Activated CD4-positive, alpha-beta T cell treated with anti-CD3 and anti-CD28 coated beads, Interleukin-2, Interleukin-4, amounts not matched to agents 100 ng/mL and 50 ng/mL, durations not matched to agents 16 hours and 8 hours (primary cell): ENCODE results near the gene SHISA9.

ENCODE experiments used
- DNase-seq: peaks from one replicate; pipeline ENCODE4 v3.0.0-alpha.2; 2020; ENCODE audit warnings: low spot score

Gene SHISA9

DNA sequence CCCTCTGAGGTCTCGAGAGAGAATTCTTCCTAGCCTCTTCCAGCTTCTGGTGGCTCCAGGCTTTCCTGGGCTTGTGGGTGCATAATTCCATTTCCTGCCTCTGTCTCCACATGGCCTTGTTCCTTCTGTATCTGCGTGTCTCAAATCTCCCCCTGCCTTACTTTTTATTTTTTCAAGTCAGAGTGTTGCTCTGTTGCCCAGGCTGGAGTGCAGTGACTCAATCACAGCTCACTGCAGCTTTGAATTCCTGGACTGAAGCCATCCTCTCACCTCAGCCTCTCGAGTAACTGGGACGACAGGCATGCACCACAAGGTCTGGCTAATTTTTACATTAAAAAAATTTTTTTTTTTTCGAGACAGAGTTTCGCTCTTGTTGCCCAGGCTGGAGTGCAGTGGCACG lies 120.6 kb downstream of the SHISA9 start:
- no peak for DNase-seq

- no peak for DNase-seq
Measured at GRCh38 chr16:13029786-13030185, 128.4 kb downstream of the SHISA9 start.

DNA sequence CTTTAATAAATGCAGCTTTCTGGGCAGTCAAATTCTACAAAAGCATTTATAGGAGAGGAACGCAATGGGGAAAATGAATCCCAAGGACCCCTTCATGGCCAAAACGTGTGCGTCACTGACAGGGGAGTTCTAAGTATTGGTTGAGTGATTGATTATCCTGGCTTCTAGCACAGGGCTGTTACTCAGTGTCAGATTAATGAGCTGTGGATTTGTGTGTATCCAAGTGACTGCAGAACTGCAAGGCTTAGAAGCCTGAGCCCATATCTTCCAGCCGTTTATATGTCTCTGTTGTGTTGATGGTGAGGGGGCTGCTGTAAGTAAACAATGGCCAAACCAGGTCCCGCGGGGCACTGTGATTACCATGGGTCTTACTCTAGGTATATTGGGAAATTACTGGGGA lies 129.4 kb downstream of the SHISA9 start:
- no peak for DNase-seq

DNA sequence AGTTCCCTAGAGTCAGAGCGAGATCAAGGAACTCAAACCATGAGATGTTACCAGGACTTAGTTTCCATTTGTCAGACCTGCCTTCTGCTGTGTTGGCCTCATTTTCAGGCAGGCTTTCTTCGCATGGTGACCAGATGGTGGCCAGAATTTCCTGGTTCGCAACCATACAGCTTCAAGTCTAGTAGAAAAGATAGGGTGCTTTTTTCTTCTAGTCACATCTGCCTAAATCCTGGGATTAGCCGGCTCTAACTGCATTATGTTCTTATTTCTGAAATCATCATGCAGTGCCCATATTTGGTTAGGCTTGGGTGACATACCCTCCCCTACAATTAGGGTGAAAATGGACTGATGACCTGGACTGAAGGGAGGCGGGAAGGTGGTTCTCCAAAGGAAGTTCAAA lies 131.5 kb downstream of the SHISA9 start:
- no peak for DNase-seq

GRCh38 chr16:13036600-13036999 lies 135.2 kb downstream of the SHISA9 start:
- DNase-seq = peak; percentile 6

DNA sequence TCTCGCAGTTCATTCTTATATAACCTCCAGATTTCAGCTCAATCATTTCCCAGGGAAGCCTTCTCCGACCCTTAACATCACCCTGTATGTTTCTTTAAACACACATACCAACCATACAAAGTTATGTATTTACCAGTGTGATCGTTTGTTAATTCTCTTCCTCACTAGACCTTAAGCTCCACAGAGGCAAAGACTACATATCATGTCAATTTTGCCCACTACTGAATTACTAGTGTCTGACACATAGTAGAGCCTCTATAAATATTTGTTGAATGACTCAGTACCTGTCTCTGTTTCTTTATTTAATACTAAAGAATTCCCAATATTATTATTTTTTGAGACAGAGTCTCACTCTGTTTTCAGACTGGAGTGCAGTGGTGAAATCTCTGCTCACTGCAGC lies 137.2 kb downstream of the SHISA9 start:
- DNase-seq = no peak

GRCh38 chr16:13039526-13039925 lies 138.1 kb downstream of the SHISA9 start:
- DNase-seq = no peak

- DNase-seq = no peak
Measured at GRCh38 chr16:13041180-13041579, 139.8 kb downstream of the SHISA9 start.

DNA sequence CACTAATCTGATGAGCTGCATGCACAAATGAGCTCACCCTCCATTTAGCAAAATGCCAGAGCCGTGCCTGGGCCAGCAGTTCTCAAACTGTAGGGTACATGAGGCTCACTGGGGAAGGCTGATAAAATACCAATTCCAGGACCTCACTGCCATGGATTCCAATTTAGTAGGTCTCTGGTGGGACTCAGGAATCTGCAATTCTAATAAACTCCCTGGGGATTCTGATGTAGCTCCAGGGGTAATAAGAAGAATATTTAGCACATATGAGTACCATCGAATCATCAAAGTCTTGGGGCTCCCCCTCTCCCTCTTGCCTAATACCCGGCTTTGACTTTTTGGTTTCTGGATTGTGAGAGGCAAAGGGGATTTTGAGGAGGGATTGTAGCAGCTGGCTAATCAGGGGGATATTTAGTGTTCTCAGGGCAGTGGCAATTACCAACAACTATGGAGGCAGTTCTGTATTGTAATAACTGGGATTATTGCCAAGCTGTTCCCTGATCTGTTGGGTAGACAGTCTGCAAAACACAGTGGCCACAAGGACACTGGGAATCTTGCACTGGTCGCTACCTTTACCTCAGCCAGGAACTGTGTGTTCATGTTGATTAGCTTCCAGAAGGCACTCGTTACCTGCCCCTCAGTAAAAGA lies 140.4 kb downstream of the SHISA9 start:
- no peak for DNase-seq

GRCh38 chr16:13042291-13042685 lies 140.9 kb downstream of the SHISA9 start:
- no peak for DNase-seq

GRCh38 chr16:13046061-13046821 lies 144.8 kb downstream of the SHISA9 start:
- no peak for DNase-seq

DNA sequence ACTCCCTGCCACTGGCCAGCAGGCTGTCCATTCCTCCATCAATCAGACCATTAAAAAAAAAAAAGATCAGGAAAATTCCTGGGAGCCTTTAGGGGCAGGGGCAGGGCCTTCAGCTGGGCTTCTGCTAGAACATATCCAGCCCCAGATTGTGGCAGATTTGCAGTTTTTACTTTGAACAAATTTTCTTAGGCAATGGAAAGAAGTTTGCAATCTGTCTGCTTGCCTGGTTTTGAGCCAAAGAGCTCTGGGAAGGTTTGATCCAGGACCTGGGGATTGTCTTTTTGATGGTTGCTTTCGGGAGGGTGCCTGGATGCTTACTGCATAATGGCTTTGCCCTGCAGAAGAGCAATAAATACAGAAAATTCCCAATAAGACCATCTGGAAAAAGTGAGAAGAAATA lies 145.9 kb downstream of the SHISA9 start:
- no peak for DNase-seq

GRCh38 chr16:13049688-13050087 lies 148.3 kb downstream of the SHISA9 start:
- DNase-seq = no peak

DNA sequence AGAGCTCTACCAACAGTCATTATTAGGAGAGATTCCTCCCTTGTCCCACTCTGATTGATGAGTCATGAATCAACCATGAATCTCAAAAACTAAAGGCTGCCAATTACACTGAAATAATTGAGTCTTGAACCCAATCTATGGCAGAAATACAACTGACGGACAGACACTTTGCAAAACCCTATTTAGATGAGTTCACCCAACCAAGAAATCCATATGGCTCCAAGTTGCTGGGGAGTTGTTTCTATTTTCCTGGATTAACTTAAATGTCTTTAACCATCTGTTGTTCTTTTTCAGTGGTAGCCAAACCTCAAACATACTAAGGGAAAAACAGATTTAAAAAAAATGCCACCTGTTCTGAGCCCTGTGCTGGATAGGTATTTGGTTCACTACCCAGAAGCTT lies 151.0 kb downstream of the SHISA9 start:
- no peak for DNase-seq

DNA sequence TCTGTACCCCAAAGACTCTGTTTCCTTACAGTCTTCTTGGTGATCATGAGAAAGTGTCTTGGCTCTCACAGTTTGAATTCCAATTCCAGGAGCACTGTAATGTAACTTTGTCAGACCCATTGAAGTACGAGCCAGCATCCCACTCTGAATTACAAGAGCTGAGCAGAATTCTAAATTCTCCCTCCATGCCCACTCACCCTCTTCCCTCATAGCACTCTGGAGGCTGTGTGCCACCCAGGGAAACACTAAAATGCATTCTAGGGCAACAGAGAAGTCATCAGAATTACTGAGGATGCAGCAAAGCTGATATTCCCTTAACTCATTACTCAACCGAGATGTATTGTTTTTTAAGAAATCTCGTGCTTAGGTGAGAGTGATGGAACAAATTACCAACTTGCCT lies 154.1 kb downstream of the SHISA9 start:
- no peak for DNase-seq

GRCh38 chr16:13056607-13057006 lies 155.2 kb downstream of the SHISA9 start:
- no peak for DNase-seq

GRCh38 chr16:13060932-13061331 lies 159.5 kb downstream of the SHISA9 start:
- DNase-seq = no peak

GRCh38 chr16:13061691-13062090 lies 160.3 kb downstream of the SHISA9 start:
- DNase-seq = no peak

- DNase-seq = no peak
Measured at GRCh38 chr16:13062219-13062618, 160.8 kb downstream of the SHISA9 start.

DNA sequence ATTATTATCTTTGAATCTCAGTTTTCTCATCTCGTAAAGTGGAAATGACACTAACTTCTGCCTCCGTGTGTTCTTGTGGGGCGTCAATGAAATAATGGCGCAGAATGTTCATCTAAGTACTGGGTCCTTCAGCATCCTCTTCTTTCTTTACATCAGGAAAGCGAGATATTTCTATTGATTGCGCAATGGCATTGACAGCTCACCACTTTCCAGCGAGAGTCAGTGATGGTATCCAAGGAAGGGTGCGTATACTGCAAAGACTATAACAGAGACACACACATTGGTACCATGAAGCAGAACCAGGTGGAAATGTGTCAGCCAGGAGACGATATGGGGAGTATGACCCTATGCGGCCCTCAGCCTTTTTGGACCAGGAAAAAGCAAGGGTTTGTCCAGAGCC lies 162.1 kb downstream of the SHISA9 start:
- no peak for DNase-seq

- no peak for DNase-seq
Measured at GRCh38 chr16:13064821-13065220, 163.4 kb downstream of the SHISA9 start.

GRCh38 chr16:13067648-13068047 lies 166.2 kb downstream of the SHISA9 start:
- DNase-seq = no peak

DNA sequence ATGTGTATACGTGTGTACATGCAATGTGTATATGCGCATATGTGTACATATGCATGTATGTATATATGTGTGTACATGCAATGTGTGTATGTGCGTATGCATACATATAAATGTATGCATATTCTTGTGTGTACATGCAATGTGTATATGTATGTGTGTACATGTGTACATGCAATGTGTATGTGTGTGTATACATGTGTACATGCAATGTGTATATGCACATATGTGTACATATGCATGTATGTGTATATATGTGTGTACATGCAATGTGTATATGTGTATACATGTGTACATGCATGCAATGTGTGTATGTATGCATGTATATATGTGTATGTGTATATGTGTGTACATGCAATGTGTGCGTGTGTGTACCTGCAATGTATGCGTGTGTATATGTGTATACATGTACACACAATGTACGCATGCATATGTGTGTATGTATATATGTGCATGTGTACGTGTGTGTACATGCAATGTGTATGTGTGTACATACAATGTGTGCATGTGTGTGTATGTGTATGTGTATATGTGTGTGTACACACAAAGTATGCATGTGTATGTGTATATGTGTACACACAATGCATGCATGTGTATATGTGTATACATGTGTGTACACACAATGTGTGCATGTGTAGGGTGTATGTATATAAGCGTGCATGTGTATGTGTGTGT lies 167.7 kb downstream of the SHISA9 start:
- no peak for DNase-seq
